Left ventricle myocardium inferior (tissue), 1 donor: Measurements from ENCODE around the gene LHFPL3. TPM values are rescaled to one million over a fixed set of nuclear protein-coding genes. Genes with fewer than 3 reads are reported as not detected.

Source experiments
- DNase-seq: peaks from one replicate; pipeline ENCODE4 v3.0.0-alpha.2; 2020
- H3K27ac ChIP-seq: fragments of 200-600 bp; replicated peaks from 2 replicates; pipeline ENCODE4 v1.8.0; 2021
- H3K27me3 ChIP-seq: fragments of 200-600 bp; 2 replicates; pipeline ENCODE4 v1.8.0; 2021; ENCODE audit warnings: low read depth
- H3K36me3 ChIP-seq: fragments of 200-600 bp; 2 replicates; pipeline ENCODE4 v1.8.0; 2021
- H3K4me1 ChIP-seq: fragments of 200-600 bp; 2 replicates; pipeline ENCODE4 v1.8.0; 2021
- H3K4me3 ChIP-seq: fragments of 200-600 bp; 2 replicates; pipeline ENCODE4 v1.8.0; 2021; ENCODE audit warnings: mild to moderate bottlenecking, moderate library complexity
- H3K9me3 ChIP-seq: fragments of 200-600 bp; replicated peaks from 2 replicates; pipeline ENCODE4 v1.8.0; 2021
- CTCF ChIP-seq: fragments of 200-600 bp; IDR thresholded peaks from 2 replicates; pipeline ENCODE4 v1.8.0; 2021; ENCODE audit warnings: antibody characterized with exemption, mild to moderate bottlenecking, borderline replicate concordance
- intact Hi-C: fragments of 100-400 bp; cut with micrococcal nuclease; formaldehyde crosslinking; loops from one replicate; pipeline ENCODE4 v1.11.0; 2022
- total RNA-seq: library from RNA; stranded (reverse); fragmentation: NEBNext Ultra II Directional; extraction: Animal tissue kit (Norgen Biotek cat#: 25700); gene quantifications from one replicate; pipeline ENCODE4 v1.2.1, GENCODE V29; 2021
- donor health status: DM: no; HTN: yes; CAD: no; lungs with severe emphysema.

The LHFPL3 gene
- total RNA-seq, 1 donor from 2014 or later: not detected

- no peak overlapping the region for H3K27ac ChIP-seq
- TF ChIP-seq CTCF: no peak
- no peak overlapping the region for H3K4me3 ChIP-seq
- H3K27me3 ChIP-seq: peaks cover 7% of the 10 kb centered on the region
- DNase-seq: no peak
- no peaks in the 10 kb centered on the region for H3K9me3 ChIP-seq
- no peaks in the 10 kb centered on the region for H3K36me3 ChIP-seq
- no peaks in the 10 kb centered on the region for H3K4me1 ChIP-seq
- intact Hi-C loops: no loop called here
These were observed 451.5 kb downstream of the LHFPL3 start for GRCh38 chr7:104779888-104780287.

- H3K27me3 ChIP-seq: peaks cover 7% of the 10 kb centered on the region
- H3K36me3 ChIP-seq: no peaks in the 10 kb centered on the region
- no peaks in the 10 kb centered on the region for H3K4me1 ChIP-seq
- TF ChIP-seq CTCF: no peak
- DNase-seq: no peak
- intact Hi-C loops: no loop called here
- H3K27ac ChIP-seq: no peak overlapping the region
- H3K9me3 ChIP-seq: no peaks in the 10 kb centered on the region
- no peak overlapping the region for H3K4me3 ChIP-seq
These were observed 456.3 kb downstream of the LHFPL3 start for GRCh38 chr7:104784686-104785085.

GRCh38 chr7:104789780-104790179 is 461.4 kb downstream of the LHFPL3 start:
- no peak overlapping the region for H3K27ac ChIP-seq
- H3K36me3 ChIP-seq: no peaks in the 10 kb centered on the region
- no peak overlapping the region for H3K4me3 ChIP-seq
- DNase-seq: no peak
- H3K4me1 ChIP-seq: no peaks in the 10 kb centered on the region
- peaks cover 27% of the 10 kb centered on the region for H3K27me3 ChIP-seq
- no peaks in the 10 kb centered on the region for H3K9me3 ChIP-seq
- no peak for TF ChIP-seq CTCF
- intact Hi-C loops: no loop called here

- Histone ChIP-seq H3K27me3 (peaks cover 32% of the 10 kb centered on the region), H3K4me3 (no peak overlapping the region), H3K27ac (no peak overlapping the region), H3K9me3 (no peaks in the 10 kb centered on the region), H3K4me1 (no peaks in the 10 kb centered on the region), H3K36me3 (no peaks in the 10 kb centered on the region)
- intact Hi-C loops: no loop called here
- no peak for DNase-seq
- TF ChIP-seq CTCF: no peak
These were observed 462.0 kb downstream of the LHFPL3 start for GRCh38 chr7:104790440-104790839.

- Histone ChIP-seq H3K4me3 (no peak overlapping the region), H3K36me3 (no peaks in the 10 kb centered on the region), H3K4me1 (no peaks in the 10 kb centered on the region), H3K27me3 (peaks cover 38% of the 10 kb centered on the region), H3K27ac (no peak overlapping the region), H3K9me3 (no peaks in the 10 kb centered on the region)
- TF ChIP-seq CTCF: no peak
- no peak for DNase-seq
- intact Hi-C loops: no loop called here
These were observed 462.7 kb downstream of the LHFPL3 start for GRCh38 chr7:104791080-104791479.

- Histone ChIP-seq H3K4me3 (no peak overlapping the region), H3K9me3 (no peaks in the 10 kb centered on the region), H3K4me1 (no peaks in the 10 kb centered on the region), H3K36me3 (no peaks in the 10 kb centered on the region), H3K27me3 (peaks cover 43% of the 10 kb centered on the region), H3K27ac (no peak overlapping the region)
- intact Hi-C loops: no loop called here
- no peak for TF ChIP-seq CTCF
- no peak for DNase-seq
These were observed 464.7 kb downstream of the LHFPL3 start for GRCh38 chr7:104793066-104793465.
